ENCODE measurements around the gene LRMDA.

DNA sequence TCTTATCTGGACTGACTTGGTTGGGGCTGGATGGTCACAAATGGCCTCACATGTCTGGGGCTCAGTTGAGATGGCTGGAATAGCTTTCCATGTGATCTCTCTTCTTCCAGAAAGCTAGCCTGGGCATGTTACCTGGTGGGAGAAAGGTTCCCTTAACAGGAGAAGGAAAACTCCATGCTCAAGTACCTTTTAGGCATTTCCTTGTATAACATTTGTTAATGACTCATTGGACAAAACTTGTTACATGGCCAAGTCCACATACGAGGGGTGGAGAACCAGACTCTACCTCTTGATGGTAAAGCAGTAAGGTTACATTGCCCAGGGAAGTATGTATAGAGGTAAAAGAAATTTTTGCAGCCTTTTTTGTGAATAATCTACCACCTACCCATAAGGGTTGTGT lies 826.4 kb downstream of the LRMDA start:
- TF ChIP-seq, protein P1, sequence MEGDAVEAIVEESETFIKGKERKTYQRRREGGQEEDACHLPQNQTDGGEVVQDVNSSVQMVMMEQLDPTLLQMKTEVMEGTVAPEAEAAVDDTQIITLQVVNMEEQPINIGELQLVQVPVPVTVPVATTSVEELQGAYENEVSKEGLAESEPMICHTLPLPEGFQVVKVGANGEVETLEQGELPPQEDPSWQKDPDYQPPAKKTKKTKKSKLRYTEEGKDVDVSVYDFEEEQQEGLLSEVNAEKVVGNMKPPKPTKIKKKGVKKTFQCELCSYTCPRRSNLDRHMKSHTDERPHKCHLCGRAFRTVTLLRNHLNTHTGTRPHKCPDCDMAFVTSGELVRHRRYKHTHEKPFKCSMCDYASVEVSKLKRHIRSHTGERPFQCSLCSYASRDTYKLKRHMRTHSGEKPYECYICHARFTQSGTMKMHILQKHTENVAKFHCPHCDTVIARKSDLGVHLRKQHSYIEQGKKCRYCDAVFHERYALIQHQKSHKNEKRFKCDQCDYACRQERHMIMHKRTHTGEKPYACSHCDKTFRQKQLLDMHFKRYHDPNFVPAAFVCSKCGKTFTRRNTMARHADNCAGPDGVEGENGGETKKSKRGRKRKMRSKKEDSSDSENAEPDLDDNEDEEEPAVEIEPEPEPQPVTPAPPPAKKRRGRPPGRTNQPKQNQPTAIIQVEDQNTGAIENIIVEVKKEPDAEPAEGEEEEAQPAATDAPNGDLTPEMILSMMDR (conservative IDR thresholded peaks at IDR 0.05; ENCODE audit: low read length): no peak
- TF ChIP-seq EZH2phosphoT487 (IDR thresholded peaks at IDR 0.05; ENCODE audit: borderline replicate concordance, low read depth, low read length): no peak

Measured in OCI-LY7 (cell line).